GM12891 (cell line): Measurements from ENCODE around the gene ANKRD16.

Experiments
- PAX5 ChIP-seq: IDR thresholded peaks from 2 replicates; pipeline ENCODE4 v1.6.1; 2011; ENCODE audit warnings: low read length, moderate library complexity, mild to moderate bottlenecking; ENCODE audit not compliant: insufficient read depth, severe bottlenecking
- POLR2A ChIP-seq: IDR thresholded peaks from 2 replicates; pipeline ENCODE4 v1.6.1; 2011; ENCODE audit warnings: low read depth, low read length, control low read depth
- POLR2AphosphoS5 ChIP-seq: IDR thresholded peaks from 2 replicates; pipeline ENCODE4 v1.6.1; 2011; ENCODE audit warnings: low read depth, low read length, control low read depth
- POU2F2 ChIP-seq: IDR thresholded peaks from 2 replicates; pipeline ENCODE4 v1.6.1; 2011; ENCODE audit warnings: low read depth, mild to moderate bottlenecking, control low read depth, low read length, moderate library complexity
- TAF1 ChIP-seq: IDR thresholded peaks from 2 replicates; pipeline ENCODE4 v1.6.1; 2011; ENCODE audit warnings: low read depth, low read length, control low read depth

DNA sequence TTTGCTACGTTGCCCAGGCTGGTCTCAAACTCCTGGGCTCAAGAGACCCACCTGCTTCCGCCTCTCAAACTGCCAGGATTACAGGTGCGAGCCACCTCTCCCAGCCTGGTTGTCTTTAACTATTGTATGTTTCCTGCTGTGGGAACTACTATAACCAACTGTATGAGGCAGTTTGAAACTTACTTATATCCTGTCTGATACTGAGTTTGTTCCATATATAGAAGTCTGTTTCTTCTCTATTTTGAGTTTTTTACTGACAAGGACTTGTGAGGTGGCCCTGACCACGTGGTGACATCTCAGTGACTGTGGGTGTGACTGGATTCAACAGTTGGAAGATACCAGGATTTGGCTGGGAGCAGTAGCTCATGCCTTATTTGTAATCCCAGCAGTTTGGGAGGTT lies 14.5 kb upstream of the ANKRD16 start:
- TF ChIP-seq POLR2AphosphoS5 (no peak), TAF1 (no peak), POLR2A (no peak), POU2F2 (no peak), PAX5 (no peak)
